Keratinocyte (primary cell): ENCODE measurements around the gene RP9. TPM values are rescaled to one million over a fixed set of nuclear protein-coding genes. Genes with fewer than 3 reads are reported as not detected.
A peak's percentile ranks its signal among the peaks of the same experiment; 100 is the strongest.

Experiments
- DNase-seq: peaks from one replicate; pipeline ENCODE4 v3.0.0-alpha.2; 2011; ENCODE audit warnings: low read depth, missing footprints, low spot score
- FAIRE-seq: peaks from 2 replicates; lab custom pipeline; 2011; peaks lifted over from hg19 to GRCh38; lab: Jason Lieb, UNC
- H2AFZ ChIP-seq: 2 replicates; pipeline ENCODE4 v1.6.0; 2012; ENCODE audit warnings: low read length, control low read depth, inconsistent platforms; ENCODE audit not compliant: control insufficient read depth
- H3K27ac ChIP-seq: 2 replicates; pipeline ENCODE4 v1.5.1; 2011; ENCODE audit warnings: low read length; ENCODE audit not compliant: control insufficient read depth, insufficient read depth
- H3K27me3 ChIP-seq: 3 replicates; pipeline ENCODE4 v1.6.0; 2011; ENCODE audit warnings: low read length; ENCODE audit not compliant: control insufficient read depth, insufficient read depth; ENCODE audit errors: extremely low read depth
- H3K36me3 ChIP-seq, 2 experiments: 2 replicates in 1 of 2; 3 replicates in 1 of 2; pipeline ENCODE4 v1.5.1; 2011; ENCODE audit warnings: low read length in 2 of 2, mild to moderate bottlenecking in 1 of 2; ENCODE audit not compliant: control insufficient read depth in 2 of 2, insufficient read depth in 2 of 2; ENCODE audit errors: extremely low read depth in 1 of 2
- H3K4me1 ChIP-seq: 3 replicates; pipeline ENCODE4 v1.5.1; 2011; ENCODE audit warnings: low read length; ENCODE audit not compliant: control insufficient read depth, insufficient read depth; ENCODE audit errors: extremely low read depth
- H3K4me2 ChIP-seq: 3 replicates; pipeline ENCODE4 v1.6.0; 2011; ENCODE audit warnings: low read depth, low read length; ENCODE audit not compliant: control insufficient read depth, insufficient read depth; ENCODE audit errors: extremely low read depth
- H3K4me3 ChIP-seq, 3 experiments: fragments of 200-600 bp in 1 of 3; sonication (generic) in 1 of 3; 2 replicates in 2 of 3; 3 replicates in 1 of 3; pipeline ENCODE4 v1.5.1; 2011 to 2016; ENCODE audit warnings: low read length in 3 of 3, mild to moderate bottlenecking in 3 of 3, control low read depth in 2 of 3, inconsistent platforms in 1 of 3, low read depth in 1 of 3, mixed read lengths in 1 of 3, mixed run types in 1 of 3, moderate library complexity in 1 of 3; ENCODE audit not compliant: control insufficient read depth in 2 of 3, insufficient read depth in 2 of 3; ENCODE audit errors: extremely low read depth in 1 of 3
- H3K79me2 ChIP-seq: 2 replicates; pipeline ENCODE4 v1.6.0; 2012; ENCODE audit warnings: low read length; ENCODE audit not compliant: control insufficient read depth, insufficient read depth
- H3K9ac ChIP-seq: 3 replicates; pipeline ENCODE4 v1.6.0; 2011; ENCODE audit warnings: low read length; ENCODE audit not compliant: control insufficient read depth, insufficient read depth; ENCODE audit errors: extremely low read depth
- H3K9me1 ChIP-seq: 3 replicates; pipeline ENCODE4 v1.6.0; 2011; ENCODE audit warnings: low read length; ENCODE audit not compliant: control insufficient read depth, insufficient read depth; ENCODE audit errors: extremely low read depth
- H3K9me3 ChIP-seq: 2 replicates; pipeline ENCODE4 v1.5.1; 2012; ENCODE audit warnings: low read depth, low read length; ENCODE audit not compliant: control insufficient read depth
- H4K20me1 ChIP-seq: 3 replicates; pipeline ENCODE4 v1.6.0; 2011; ENCODE audit warnings: low read length; ENCODE audit not compliant: control insufficient read depth, insufficient read depth; ENCODE audit errors: extremely low read depth
- EZH2 ChIP-seq: IDR thresholded peaks from one replicate; pipeline ENCODE4 v1.6.1; 2012; ENCODE audit warnings: inconsistent platforms, mild to moderate bottlenecking, low read length, moderate library complexity
- dilution Hi-C: fragments of 300-500 bp; cut with MboI; formaldehyde crosslinking; loops from one replicate; pipeline ENCODE4 v1.7.0; 2020; ENCODE audit warnings: low sequenced_read_pairs; ENCODE audit not compliant: extremely low pct_ligation_motif_present
- polyA plus RNA-seq, 5 experiments: library from polyadenylated mRNA; depleted of rRNA in 3 of 5; stranded (reverse) in 3 of 5; stranded (forward) in 1 of 5; unstranded in 1 of 5; fragments of >200 nt; gene quantifications; 1 replicate in 1 of 5; 2 replicates in 3 of 5; 3 replicates in 1 of 5; pipeline versions ENCODE4 v1.2.1 to v1.2.3, GENCODE V29; 2011 to 2012; ENCODE audit warnings: missing spikeins in 2 of 5, low read depth in 1 of 5, low replicate concordance in 1 of 5
- TF ChIP-seq, protein P1 (sequence below), 3 experiments: IDR thresholded peaks in 1 of 3; conservative IDR thresholded peaks in 1 of 3; optimal IDR thresholded peaks in 1 of 3; 2 replicates in 2 of 3; 3 replicates in 1 of 3; pipeline versions ENCODE3 to v1.5.1; 2011; ENCODE audit warnings: low read length in 3 of 3, mild to moderate bottlenecking in 3 of 3, moderate library complexity in 2 of 3, control low read depth in 1 of 3, inconsistent platforms in 1 of 3; ENCODE audit not compliant: insufficient read depth in 2 of 3; ENCODE audit errors: extremely low read depth in 1 of 3

The RP9 gene
- polyA plus RNA-seq, 1 donor (not counting 4 experiments of a cell fraction or from before 2014, with no cell fraction given), result 17.4 TPM

DNA sequence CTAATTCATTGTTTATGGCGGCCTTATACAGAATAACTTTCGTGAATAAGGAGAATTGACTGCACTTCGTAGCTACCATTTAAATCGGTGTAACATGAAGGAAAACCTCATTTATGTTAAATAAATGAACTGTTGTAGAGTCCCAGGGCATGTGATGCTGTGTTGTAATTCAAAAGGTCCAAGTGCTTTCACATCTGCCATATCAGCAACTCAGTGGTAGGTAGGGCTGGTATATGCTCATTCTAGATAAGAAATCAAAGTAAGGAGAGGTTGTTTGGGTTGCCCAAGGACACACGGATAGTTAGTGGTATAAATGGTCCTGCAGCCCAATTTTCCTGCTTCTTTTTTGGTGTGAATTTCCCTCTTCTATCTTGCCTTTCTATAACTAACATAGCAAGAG, 36.0 kb upstream of the RP9 start:
- Histone ChIP-seq H3K27me3 (no peaks in the 10 kb centered on the region), H3K9ac (no peak overlapping the region), H3K4me2 (no peak overlapping the region), H4K20me1 (no peaks in the 10 kb centered on the region), H3K36me3 (no peaks in the 10 kb centered on the region), H3K9me1 (no peaks in the 10 kb centered on the region), H3K9me3 (no peaks in the 10 kb centered on the region), H3K79me2 (no peaks in the 10 kb centered on the region), H2AFZ (no peak overlapping the region), H3K4me3 (no peak overlapping the region), H3K27ac (no peak overlapping the region), H3K4me1 (no peaks in the 10 kb centered on the region)
- no peak for DNase-seq
- no peak for FAIRE-seq
- TF ChIP-seq, protein P1, sequence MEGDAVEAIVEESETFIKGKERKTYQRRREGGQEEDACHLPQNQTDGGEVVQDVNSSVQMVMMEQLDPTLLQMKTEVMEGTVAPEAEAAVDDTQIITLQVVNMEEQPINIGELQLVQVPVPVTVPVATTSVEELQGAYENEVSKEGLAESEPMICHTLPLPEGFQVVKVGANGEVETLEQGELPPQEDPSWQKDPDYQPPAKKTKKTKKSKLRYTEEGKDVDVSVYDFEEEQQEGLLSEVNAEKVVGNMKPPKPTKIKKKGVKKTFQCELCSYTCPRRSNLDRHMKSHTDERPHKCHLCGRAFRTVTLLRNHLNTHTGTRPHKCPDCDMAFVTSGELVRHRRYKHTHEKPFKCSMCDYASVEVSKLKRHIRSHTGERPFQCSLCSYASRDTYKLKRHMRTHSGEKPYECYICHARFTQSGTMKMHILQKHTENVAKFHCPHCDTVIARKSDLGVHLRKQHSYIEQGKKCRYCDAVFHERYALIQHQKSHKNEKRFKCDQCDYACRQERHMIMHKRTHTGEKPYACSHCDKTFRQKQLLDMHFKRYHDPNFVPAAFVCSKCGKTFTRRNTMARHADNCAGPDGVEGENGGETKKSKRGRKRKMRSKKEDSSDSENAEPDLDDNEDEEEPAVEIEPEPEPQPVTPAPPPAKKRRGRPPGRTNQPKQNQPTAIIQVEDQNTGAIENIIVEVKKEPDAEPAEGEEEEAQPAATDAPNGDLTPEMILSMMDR (optimal IDR thresholded peaks at IDR 0.05 in 1 of 3, IDR thresholded peaks at IDR 0.05 in 1 of 3, conservative IDR thresholded peaks at IDR 0.05 in 1 of 3; ENCODE audit: extremely low read depth in 1 of 3, insufficient read depth in 2 of 3, low read length in 3 of 3), result no peak
- no peak for TF ChIP-seq EZH2
- dilution Hi-C loops, result no loop called here

DNA sequence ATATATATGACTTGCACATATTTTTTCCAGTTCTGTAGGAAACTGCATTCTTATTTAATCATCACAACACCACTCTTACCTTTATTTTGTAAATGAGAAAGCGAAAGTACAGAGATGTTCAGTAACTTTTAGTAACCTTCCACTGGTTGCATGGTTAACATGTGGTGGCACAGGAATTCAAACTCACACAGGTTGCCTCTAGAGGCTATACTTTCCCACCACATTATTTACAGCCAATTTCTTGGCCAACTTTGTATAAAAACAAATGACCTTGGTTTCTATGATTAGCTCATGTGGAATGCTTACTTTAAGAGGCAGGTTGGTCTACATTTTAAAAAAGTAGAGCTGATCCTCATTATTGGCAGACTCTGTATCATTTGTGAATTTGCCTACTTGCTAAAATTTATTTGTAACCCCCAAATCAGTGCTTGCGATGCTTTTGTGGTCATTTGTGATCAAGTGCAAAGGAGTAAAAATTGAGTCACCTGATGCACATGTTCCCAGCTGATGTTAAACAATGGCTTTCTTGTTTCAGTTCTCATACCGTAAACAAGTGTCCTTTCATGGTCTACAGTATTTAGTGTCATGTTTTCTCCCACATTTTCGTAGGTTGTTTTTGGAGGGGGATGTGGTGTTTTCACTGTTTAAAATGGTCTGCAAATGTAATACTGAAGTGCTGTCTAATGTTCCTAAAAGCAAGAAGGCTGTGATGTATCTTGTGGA, 35.0 kb upstream of the RP9 start:
- FAIRE-seq (peak; percentile 51), DNase-seq (no peak)
- Histone ChIP-seq H3K4me1 (no peaks in the 10 kb centered on the region), H3K79me2 (no peaks in the 10 kb centered on the region), H3K4me3 (no peak overlapping the region), H4K20me1 (no peaks in the 10 kb centered on the region), H3K4me2 (no peak overlapping the region), H3K9ac (no peak overlapping the region), H3K36me3 (no peaks in the 10 kb centered on the region), H2AFZ (no peak overlapping the region), H3K9me1 (no peaks in the 10 kb centered on the region), H3K9me3 (no peaks in the 10 kb centered on the region), H3K27me3 (no peaks in the 10 kb centered on the region), H3K27ac (no peak overlapping the region)
- dilution Hi-C loops, result no loop called here
- no peak for TF ChIP-seq EZH2
- TF ChIP-seq, protein P1 (optimal IDR thresholded peaks at IDR 0.05 in 1 of 3, IDR thresholded peaks at IDR 0.05 in 1 of 3, conservative IDR thresholded peaks at IDR 0.05 in 1 of 3; ENCODE audit: extremely low read depth in 1 of 3, insufficient read depth in 2 of 3, low read length in 3 of 3), result no peak
